Osteocyte (in vitro differentiated cells): ENCODE data around the gene RCOR1. TPM values are rescaled to one million over a fixed set of nuclear protein-coding genes. Genes with fewer than 3 reads are reported as not detected.

Experiments
- DNase-seq: peaks from one replicate; pipeline ENCODE4 v3.0.0; 2021; ENCODE audit warnings: mixed read lengths; ENCODE audit not compliant: unreplicated experiment; ENCODE audit errors: extremely low spot score
- H3K27ac Mint-ChIP-seq: one replicate; pipeline ENCODE4 v1.8.0; 2021; ENCODE audit warnings: mild to moderate bottlenecking, mixed read lengths; ENCODE audit not compliant: unreplicated experiment
- H3K27me3 Mint-ChIP-seq: one replicate; pipeline ENCODE4 v1.8.0; 2021; ENCODE audit warnings: mixed read lengths; ENCODE audit not compliant: unreplicated experiment
- H3K36me3 Mint-ChIP-seq: one replicate; pipeline ENCODE4 v1.8.0; 2021; ENCODE audit warnings: mixed read lengths; ENCODE audit not compliant: unreplicated experiment
- H3K4me1 Mint-ChIP-seq: one replicate; pipeline ENCODE4 v1.8.0; 2021; ENCODE audit warnings: mixed read lengths; ENCODE audit not compliant: unreplicated experiment
- H3K4me3 Mint-ChIP-seq: one replicate; pipeline ENCODE4 v1.8.0; 2021; ENCODE audit warnings: mild to moderate bottlenecking, moderate library complexity, mixed read lengths; ENCODE audit not compliant: unreplicated experiment
- H3K9me3 Mint-ChIP-seq: one replicate; pipeline ENCODE4 v1.8.0; 2021; ENCODE audit warnings: mixed read lengths; ENCODE audit not compliant: unreplicated experiment
- CTCF ChIP-seq: fragments of 200-600 bp; sonication (generic); IDR thresholded peaks from 2 replicates; pipeline ENCODE4 v1.5.0; 2021; ENCODE audit warnings: antibody characterized with exemption, mild to moderate bottlenecking, moderate library complexity
- total RNA-seq: library from RNA; stranded (reverse); gene quantifications from 2 replicates; pipeline ENCODE4 v1.2.1, GENCODE V29; 2021

Gene RCOR1
- total RNA-seq, 1 donor from 2014 or later = 23.6 TPM

- H3K36me3 Mint-ChIP-seq = peaks cover 23% of the 10 kb centered on the region
- TF ChIP-seq CTCF = no peak
- H3K27me3 Mint-ChIP-seq = no peaks in the 10 kb centered on the region
- H3K4me3 Mint-ChIP-seq = no peak overlapping the region
- H3K4me1 Mint-ChIP-seq = no peaks in the 10 kb centered on the region
- DNase-seq = peak; percentile 68
- H3K27ac Mint-ChIP-seq = no peak overlapping the region
- H3K9me3 Mint-ChIP-seq = no peaks in the 10 kb centered on the region
Observed at GRCh38 chr14:102732924-102733323, 140.5 kb downstream of the RCOR1 start.

GRCh38 chr14:102733326-102733725, 140.9 kb downstream of the RCOR1 start:
- H3K27ac Mint-ChIP-seq = no peak overlapping the region
- TF ChIP-seq CTCF = no peak
- no peak overlapping the region for H3K4me3 Mint-ChIP-seq
- H3K4me1 Mint-ChIP-seq = no peaks in the 10 kb centered on the region
- peak; percentile 79 for DNase-seq
- H3K36me3 Mint-ChIP-seq = peaks cover 19% of the 10 kb centered on the region
- H3K9me3 Mint-ChIP-seq = no peaks in the 10 kb centered on the region
- no peaks in the 10 kb centered on the region for H3K27me3 Mint-ChIP-seq

DNA sequence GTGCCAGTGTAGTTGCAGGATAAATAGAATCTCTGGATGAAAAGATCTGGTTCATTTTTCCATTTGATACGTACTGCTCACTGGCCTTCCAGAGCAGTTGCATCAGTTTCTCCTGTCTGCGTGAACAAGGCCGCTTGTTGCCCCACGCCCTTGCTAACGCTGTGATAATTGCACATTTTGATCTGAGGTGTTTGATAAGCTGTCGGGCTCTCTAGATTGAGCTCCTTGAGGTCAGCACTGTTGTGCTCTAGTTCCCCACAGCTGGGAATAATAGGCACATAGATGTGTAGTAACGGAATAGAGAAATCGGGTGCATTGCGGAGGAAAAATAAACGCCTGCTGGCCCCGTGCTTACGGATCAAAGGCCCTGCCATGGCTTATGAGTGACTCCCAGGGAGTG, 142.0 kb downstream of the RCOR1 start:
- peaks cover 16% of the 10 kb centered on the region for H3K36me3 Mint-ChIP-seq
- no peak overlapping the region for H3K27ac Mint-ChIP-seq
- no peak overlapping the region for H3K4me3 Mint-ChIP-seq
- no peaks in the 10 kb centered on the region for H3K9me3 Mint-ChIP-seq
- H3K27me3 Mint-ChIP-seq = no peaks in the 10 kb centered on the region
- TF ChIP-seq CTCF = no peak
- DNase-seq = peak; percentile 64
- no peaks in the 10 kb centered on the region for H3K4me1 Mint-ChIP-seq

GRCh38 chr14:102736956-102737355, 144.5 kb downstream of the RCOR1 start:
- Mint-ChIP-seq H3K27me3 (no peaks in the 10 kb centered on the region), H3K4me1 (no peaks in the 10 kb centered on the region), H3K9me3 (no peaks in the 10 kb centered on the region), H3K27ac (no peak overlapping the region), H3K4me3 (no peak overlapping the region), H3K36me3 (peaks cover 14% of the 10 kb centered on the region)
- no peak for TF ChIP-seq CTCF
- no peak for DNase-seq

DNA sequence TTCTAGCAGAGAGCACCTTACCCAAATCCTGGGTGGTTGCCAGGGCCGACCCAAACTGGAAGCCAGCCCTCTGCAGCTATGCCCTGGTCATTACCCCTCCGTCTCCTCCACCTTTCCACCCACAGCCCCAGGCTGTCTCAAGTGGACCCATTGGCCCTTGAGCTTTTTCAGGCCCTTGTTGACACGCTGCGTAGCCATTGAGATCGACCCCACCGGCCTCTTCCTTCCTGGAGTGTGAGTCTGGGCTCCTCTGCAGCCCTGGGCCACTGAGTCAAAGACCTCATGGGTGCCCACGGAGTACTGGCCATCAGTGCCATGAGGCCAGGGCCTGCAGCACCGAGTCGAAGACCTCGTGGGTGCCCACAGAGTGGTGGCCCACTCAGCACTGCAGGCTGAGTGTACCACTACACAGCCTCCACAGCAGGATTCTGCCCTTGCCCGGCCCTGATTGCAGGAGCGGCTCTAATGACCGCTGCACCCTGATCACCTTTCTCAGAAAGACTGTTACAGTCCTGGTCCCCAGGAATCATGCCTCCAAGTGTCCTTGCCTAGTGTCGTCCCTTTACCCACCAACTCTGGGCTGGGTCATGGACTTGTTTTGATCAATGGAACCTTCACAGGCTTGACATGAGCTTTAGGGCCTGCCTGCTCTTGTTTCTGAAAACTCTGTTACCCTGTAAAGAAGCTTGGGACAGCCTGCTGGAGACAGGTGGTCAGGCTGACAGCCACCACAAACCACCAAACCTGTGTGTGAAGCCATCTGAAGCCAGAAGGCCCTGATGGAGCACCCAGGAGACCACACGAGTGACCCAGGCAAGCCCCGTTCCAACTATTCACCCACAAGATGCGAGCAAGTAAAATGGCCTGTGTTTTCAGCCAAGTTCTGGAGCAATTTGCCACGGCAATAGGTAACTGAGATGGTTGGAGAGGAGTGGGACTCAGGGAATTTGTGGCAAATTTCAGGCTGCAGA, 145.2 kb downstream of the RCOR1 start:
- H3K27me3 Mint-ChIP-seq = no peaks in the 10 kb centered on the region
- H3K27ac Mint-ChIP-seq = no peak overlapping the region
- no peaks in the 10 kb centered on the region for H3K9me3 Mint-ChIP-seq
- no peak for DNase-seq
- no peak for TF ChIP-seq CTCF
- peaks cover 14% of the 10 kb centered on the region for H3K36me3 Mint-ChIP-seq
- no peaks in the 10 kb centered on the region for H3K4me1 Mint-ChIP-seq
- H3K4me3 Mint-ChIP-seq = no peak overlapping the region
